WERI-Rb-1 (cell line): ENCODE data around the gene LKAAEAR1.

Experiments
- DNase-seq: peaks from one replicate; pipeline ENCODE4 v3.0.0-alpha.2; 2020
- H3K27ac ChIP-seq: fragments of 250-450 bp; sonication (Bioruptor Pico); 2 replicates; pipeline ENCODE4 v1.5.1; 2020; ENCODE audit warnings: mild to moderate bottlenecking, moderate library complexity
- H3K27me3 ChIP-seq: fragments of 250-450 bp; sonication (Bioruptor Pico); 2 replicates; pipeline ENCODE4 v1.5.1; 2021; ENCODE audit warnings: mild to moderate bottlenecking, low read depth, moderate library complexity; ENCODE audit not compliant: insufficient read depth, severe bottlenecking
- H3K36me3 ChIP-seq: fragments of 250-450 bp; sonication (Bioruptor Pico); 2 replicates; pipeline ENCODE4 v1.5.1; 2020; ENCODE audit warnings: mild to moderate bottlenecking, moderate library complexity
- H3K4me3 ChIP-seq: 2 replicates; pipeline ENCODE4 v1.5.1; 2011; ENCODE audit warnings: low read depth, mild to moderate bottlenecking, control low read depth, low read length
- H3K9me3 ChIP-seq: fragments of 250-450 bp; sonication (Bioruptor Pico); 2 replicates; pipeline ENCODE4 v1.5.1; 2021; ENCODE audit warnings: mild to moderate bottlenecking, moderate library complexity; ENCODE audit not compliant: severe bottlenecking
- TF ChIP-seq, protein P1 (sequence below): IDR thresholded peaks from 2 replicates; pipeline ENCODE4 v1.5.1; 2011; ENCODE audit warnings: low read depth, mild to moderate bottlenecking, control low read depth, inconsistent platforms, low read length

Gene LKAAEAR1

GRCh38 chr20:64069614-64070243, 14.5 kb downstream of the LKAAEAR1 start:
- H3K9me3 ChIP-seq: no peaks in the 10 kb centered on the region
- no peak overlapping the region for H3K4me3 ChIP-seq
- H3K27me3 ChIP-seq: no peaks in the 10 kb centered on the region
- TF ChIP-seq, protein P1, sequence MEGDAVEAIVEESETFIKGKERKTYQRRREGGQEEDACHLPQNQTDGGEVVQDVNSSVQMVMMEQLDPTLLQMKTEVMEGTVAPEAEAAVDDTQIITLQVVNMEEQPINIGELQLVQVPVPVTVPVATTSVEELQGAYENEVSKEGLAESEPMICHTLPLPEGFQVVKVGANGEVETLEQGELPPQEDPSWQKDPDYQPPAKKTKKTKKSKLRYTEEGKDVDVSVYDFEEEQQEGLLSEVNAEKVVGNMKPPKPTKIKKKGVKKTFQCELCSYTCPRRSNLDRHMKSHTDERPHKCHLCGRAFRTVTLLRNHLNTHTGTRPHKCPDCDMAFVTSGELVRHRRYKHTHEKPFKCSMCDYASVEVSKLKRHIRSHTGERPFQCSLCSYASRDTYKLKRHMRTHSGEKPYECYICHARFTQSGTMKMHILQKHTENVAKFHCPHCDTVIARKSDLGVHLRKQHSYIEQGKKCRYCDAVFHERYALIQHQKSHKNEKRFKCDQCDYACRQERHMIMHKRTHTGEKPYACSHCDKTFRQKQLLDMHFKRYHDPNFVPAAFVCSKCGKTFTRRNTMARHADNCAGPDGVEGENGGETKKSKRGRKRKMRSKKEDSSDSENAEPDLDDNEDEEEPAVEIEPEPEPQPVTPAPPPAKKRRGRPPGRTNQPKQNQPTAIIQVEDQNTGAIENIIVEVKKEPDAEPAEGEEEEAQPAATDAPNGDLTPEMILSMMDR: peak; percentile 87
- H3K27ac ChIP-seq: no peak overlapping the region
- DNase-seq: peak; percentile 53
- H3K36me3 ChIP-seq: no peaks in the 10 kb centered on the region

- H3K4me3 ChIP-seq: no peak overlapping the region
- no peaks in the 10 kb centered on the region for H3K27me3 ChIP-seq
- H3K9me3 ChIP-seq: no peaks in the 10 kb centered on the region
- TF ChIP-seq, protein P1: no peak
- DNase-seq: no peak
- H3K36me3 ChIP-seq: no peaks in the 10 kb centered on the region
- no peak overlapping the region for H3K27ac ChIP-seq
These were observed 15.0 kb downstream of the LKAAEAR1 start for GRCh38 chr20:64069209-64069613.

DNA sequence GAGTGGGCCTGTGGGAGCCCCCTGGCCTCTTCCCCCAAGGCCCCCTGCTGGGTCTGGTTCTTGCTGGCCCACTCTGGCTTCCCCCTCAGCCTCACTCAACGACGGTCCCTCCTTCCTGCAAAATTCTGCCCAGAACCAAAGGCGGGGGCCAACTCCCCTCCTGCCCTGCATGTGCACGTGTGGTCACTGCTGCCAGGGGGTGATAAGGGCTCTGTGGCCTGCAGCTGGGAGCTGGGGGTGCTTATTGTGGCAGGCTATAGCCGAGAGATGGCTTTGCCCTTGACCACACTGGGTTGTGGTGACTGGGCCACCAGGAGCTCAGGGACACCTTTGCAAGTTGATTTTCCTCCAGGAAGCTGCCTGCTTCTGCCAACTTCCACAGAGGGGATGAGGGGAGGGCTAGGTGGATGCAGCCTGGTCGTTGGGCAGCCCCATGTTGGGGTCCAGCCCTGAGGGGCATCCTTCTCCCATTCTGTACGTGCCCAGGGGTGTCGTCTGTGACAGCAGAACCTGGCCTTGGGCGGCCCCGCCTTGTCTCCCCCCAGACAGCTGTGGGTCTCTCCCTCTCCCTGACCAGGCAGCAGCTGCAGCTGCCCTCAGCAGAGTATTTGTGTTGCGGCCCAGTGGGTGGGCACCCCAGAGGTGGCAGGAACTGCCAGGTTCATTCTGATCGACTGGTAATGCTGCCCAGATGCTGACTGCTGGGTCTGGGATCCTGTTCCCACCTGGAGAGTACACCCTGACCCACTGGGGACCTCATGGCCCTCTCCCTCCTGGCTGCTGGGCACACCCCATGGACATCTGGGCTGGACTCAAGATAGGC, 15.6 kb downstream of the LKAAEAR1 start:
- Histone ChIP-seq H3K36me3 (no peaks in the 10 kb centered on the region), H3K27ac (no peak overlapping the region), H3K4me3 (no peak overlapping the region), H3K27me3 (no peaks in the 10 kb centered on the region), H3K9me3 (no peaks in the 10 kb centered on the region)
- TF ChIP-seq, protein P1: no peak
- no peak for DNase-seq

- Histone ChIP-seq H3K27ac (no peak overlapping the region), H3K36me3 (no peaks in the 10 kb centered on the region), H3K27me3 (no peaks in the 10 kb centered on the region), H3K4me3 (no peak overlapping the region), H3K9me3 (no peaks in the 10 kb centered on the region)
- no peak for DNase-seq
- TF ChIP-seq, protein P1: no peak
These were observed 16.4 kb downstream of the LKAAEAR1 start for GRCh38 chr20:64067733-64068307.

- Histone ChIP-seq H3K36me3 (no peaks in the 10 kb centered on the region), H3K27me3 (no peaks in the 10 kb centered on the region), H3K4me3 (no peak overlapping the region), H3K27ac (no peak overlapping the region), H3K9me3 (no peaks in the 10 kb centered on the region)
- TF ChIP-seq, protein P1: no peak
- no peak for DNase-seq
These were observed 17.1 kb downstream of the LKAAEAR1 start for GRCh38 chr20:64067005-64067632.
